K562 (cell line): Measurements from ENCODE around the gene ERGIC1. TPM values are rescaled to one million over a fixed set of nuclear protein-coding genes. Genes with fewer than 3 reads are reported as not detected.
A peak's percentile ranks its signal among the peaks of the same experiment; 100 is the strongest.

Experiments used
- ATF1 ChIP-seq, 2 experiments: fragments of 450-650 bp in 1 of 2; IDR thresholded peaks; 2 replicates each; pipeline ENCODE4 v1.6.1; 2016; ENCODE audit warnings: missing compliant biosample characterization in 1 of 2, missing genetic modification characterization in 1 of 2
- BRD4 ChIP-seq: fragments of 200-600 bp; sonication (generic); IDR thresholded peaks from 2 replicates; pipeline ENCODE4 v1.6.1; 2017; ENCODE audit warnings: inconsistent platforms
- CBX2 ChIP-seq: fragments of 200-600 bp; sonication (generic); IDR thresholded peaks from one replicate; pipeline ENCODE4 v1.6.1; 2012; ENCODE audit warnings: mild to moderate bottlenecking, low read length, inconsistent platforms; ENCODE audit not compliant: insufficient read depth, poor library complexity, severe bottlenecking
- HDGF ChIP-seq: fragments of 450-650 bp; IDR thresholded peaks from 2 replicates; pipeline ENCODE4 v1.6.1; 2016
- KLF10 ChIP-seq: fragments of 250-450 bp; sonication (Bioruptor Pico); IDR thresholded peaks from 2 replicates; pipeline ENCODE4 v1.6.1; 2021; ENCODE audit warnings: matching md5 sums
- MEF2A ChIP-seq: IDR thresholded peaks from 2 replicates; pipeline ENCODE4 v1.6.1; 2011; ENCODE audit warnings: low read depth, mild to moderate bottlenecking, low read length, moderate library complexity; ENCODE audit not compliant: control insufficient read depth
- MIER1 ChIP-seq: fragments of 450-650 bp; IDR thresholded peaks from 2 replicates; pipeline ENCODE4 v1.6.1; 2016; ENCODE audit warnings: antibody characterized with exemption, mild to moderate bottlenecking, low read depth
- MTA2 ChIP-seq: fragments of 450-650 bp; IDR thresholded peaks from 2 replicates; pipeline ENCODE4 v1.6.1; 2016; ENCODE audit warnings: low read depth
- NFATC3 ChIP-seq: fragments of 450-650 bp; IDR thresholded peaks from 2 replicates; pipeline ENCODE4 v1.6.1; 2017; ENCODE audit warnings: mild to moderate bottlenecking
- NR2C1 ChIP-seq, 2 experiments: fragments of 450-650 bp; IDR thresholded peaks; 2 replicates each; pipeline ENCODE4 v1.6.1; 2017; ENCODE audit warnings: mild to moderate bottlenecking in 2 of 2, antibody characterized with exemption in 1 of 2, inconsistent platforms in 1 of 2, missing compliant biosample characterization in 1 of 2, missing genetic modification characterization in 1 of 2
- NR2C2 ChIP-seq, 2 experiments: fragments of 200-800 bp in 1 of 2; sonication (Bioruptor generic) in 1 of 2; sonication (generic) in 1 of 2; formaldehyde crosslinking in 1 of 2; IDR thresholded peaks; 2 replicates each; pipeline versions ENCODE4 v1.6.1 to v1.8.0; 2016 to 2022; ENCODE audit warnings: mild to moderate bottlenecking in 1 of 2, missing compliant biosample characterization in 1 of 2, missing genetic modification characterization in 1 of 2, missing genetic modification reagents in 1 of 2
- PKNOX1 ChIP-seq: fragments of 450-650 bp; IDR thresholded peaks from 2 replicates; pipeline ENCODE4 v1.6.1; 2016
- POU5F1 ChIP-seq: fragments of 150-350 bp; IDR thresholded peaks from 2 replicates; pipeline ENCODE4 v1.6.1; 2014; ENCODE audit warnings: borderline replicate concordance, low read length, low read depth, mild to moderate bottlenecking; ENCODE audit not compliant: partially characterized antibody
- SIN3A ChIP-seq, 2 experiments: fragments of 150-350 bp in 1 of 2; IDR thresholded peaks; 2 replicates each; pipeline ENCODE4 v1.6.1; 2011 to 2016; ENCODE audit warnings: borderline replicate concordance in 2 of 2, low read depth in 2 of 2, low read length in 2 of 2, mild to moderate bottlenecking in 2 of 2, moderate library complexity in 2 of 2; ENCODE audit not compliant: control insufficient read depth in 1 of 2
- TAL1 ChIP-seq: fragments of 450-650 bp; IDR thresholded peaks from 2 replicates; pipeline ENCODE4 v1.6.1; 2016; ENCODE audit warnings: mild to moderate bottlenecking
- ZBTB8A ChIP-seq: fragments of 450-650 bp; IDR thresholded peaks from 2 replicates; pipeline ENCODE4 v1.6.1; 2018; ENCODE audit warnings: mild to moderate bottlenecking, moderate library complexity; ENCODE audit not compliant: partially characterized antibody
- ZNF197 ChIP-seq: fragments of 200-800 bp; sonication (Bioruptor generic); IDR thresholded peaks from 2 replicates; pipeline ENCODE4 v1.6.1; 2016; ENCODE audit warnings: low read depth, missing genetic modification characterization, missing compliant biosample characterization
- ZNF583 ChIP-seq: fragments of 250-450 bp; sonication (Bioruptor Pico); IDR thresholded peaks from 2 replicates; pipeline ENCODE4 v1.4.0; 2020
- polyA plus RNA-seq, 8 experiments: library from polyadenylated mRNA; depleted of rRNA in 4 of 8; stranded (reverse) in 5 of 8; unstranded in 3 of 8; fragments of >200 nt; fragmentation: Nextera tagmentation in 2 of 8; fragmentation: Illumina TruSeq in 1 of 8; extraction: Ambion mirVana in 2 of 8; extraction: Trizol in 1 of 8; gene quantifications; 2 replicates each; pipeline versions ENCODE4 v1.2.1 to v1.2.3, GENCODE V29; 2011 to 2014; ENCODE audit warnings: inconsistent platforms in 1 of 8, missing spikeins in 1 of 8
- total RNA-seq, 7 experiments: library from RNA; depleted of rRNA in 6 of 7; stranded (reverse); fragments of >200 nt in 6 of 7; fragmentation: Illumina TruSeq in 2 of 7; extraction: Trizol in 2 of 7; gene quantifications; 2 replicates each; pipeline versions ENCODE4 v1.2.1 to v1.2.3, GENCODE V29; 2011 to 2021; ENCODE audit warnings: low replicate concordance in 1 of 7
- TF ChIP-seq, protein P1 (sequence below), 2 experiments: IDR thresholded peaks; 2 replicates each; pipeline ENCODE4 v1.6.1; 2012; ENCODE audit warnings: improper control_type of control experiment in 2 of 2, low read depth in 2 of 2, low read length in 2 of 2, borderline replicate concordance in 1 of 2
- TF ChIP-seq, protein P2 (sequence below): fragments of 200-800 bp; sonication (Bioruptor generic); IDR thresholded peaks from 2 replicates; pipeline ENCODE4 v1.6.1; 2017; ENCODE audit warnings: missing genetic modification characterization, missing compliant biosample characterization
- TF ChIP-seq, protein P3 (sequence below): sonication (generic); formaldehyde crosslinking; IDR thresholded peaks from 2 replicates; pipeline ENCODE4 v1.8.1; 2022; ENCODE audit warnings: missing genetic modification reagents

ERGIC1 gene
- total and polyA plus RNA-seq, 9 of the 15 experiments (the other 6 are each of a cell fraction or from before 2014, with no cell fraction given), result 5.5 to 68.4 (median 36.4) TPM

DNA sequence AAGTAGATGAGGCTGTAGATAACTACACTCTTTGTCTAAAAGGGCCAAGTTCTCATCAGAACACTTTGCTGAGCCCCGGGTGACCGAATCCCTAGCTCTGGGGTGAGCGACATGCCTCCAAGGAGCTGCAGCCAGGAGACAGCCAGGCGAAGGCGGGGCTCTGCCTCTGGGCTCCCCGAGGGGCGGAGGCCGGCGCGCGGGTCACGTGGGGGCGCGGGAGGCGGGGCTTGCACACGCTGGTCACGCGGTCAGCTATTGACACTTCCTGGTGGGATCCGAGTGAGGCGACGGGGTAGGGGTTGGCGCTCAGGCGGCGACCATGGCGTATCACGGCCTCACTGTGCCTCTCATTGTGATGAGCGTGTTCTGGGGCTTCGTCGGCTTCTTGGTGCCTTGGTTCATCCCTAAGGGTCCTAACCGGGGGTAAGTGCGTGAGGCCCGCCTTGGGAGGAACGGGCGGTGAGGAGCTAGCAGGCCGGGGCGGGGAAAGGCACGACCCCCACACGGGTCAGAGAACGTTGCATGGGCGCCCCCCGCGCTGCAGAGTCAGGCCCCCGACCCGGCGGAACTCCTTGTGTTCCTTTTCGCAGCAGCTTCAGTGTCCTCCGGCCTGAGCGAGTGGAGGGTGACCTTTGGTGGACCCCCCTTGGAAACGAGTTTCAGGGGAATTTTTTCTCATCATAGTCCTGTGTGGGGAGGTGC is 149.6 kb downstream of the ERGIC1 start, which contains the start of gene ATP6V0E1 (continued):
- TF ChIP-seq, protein P1, sequence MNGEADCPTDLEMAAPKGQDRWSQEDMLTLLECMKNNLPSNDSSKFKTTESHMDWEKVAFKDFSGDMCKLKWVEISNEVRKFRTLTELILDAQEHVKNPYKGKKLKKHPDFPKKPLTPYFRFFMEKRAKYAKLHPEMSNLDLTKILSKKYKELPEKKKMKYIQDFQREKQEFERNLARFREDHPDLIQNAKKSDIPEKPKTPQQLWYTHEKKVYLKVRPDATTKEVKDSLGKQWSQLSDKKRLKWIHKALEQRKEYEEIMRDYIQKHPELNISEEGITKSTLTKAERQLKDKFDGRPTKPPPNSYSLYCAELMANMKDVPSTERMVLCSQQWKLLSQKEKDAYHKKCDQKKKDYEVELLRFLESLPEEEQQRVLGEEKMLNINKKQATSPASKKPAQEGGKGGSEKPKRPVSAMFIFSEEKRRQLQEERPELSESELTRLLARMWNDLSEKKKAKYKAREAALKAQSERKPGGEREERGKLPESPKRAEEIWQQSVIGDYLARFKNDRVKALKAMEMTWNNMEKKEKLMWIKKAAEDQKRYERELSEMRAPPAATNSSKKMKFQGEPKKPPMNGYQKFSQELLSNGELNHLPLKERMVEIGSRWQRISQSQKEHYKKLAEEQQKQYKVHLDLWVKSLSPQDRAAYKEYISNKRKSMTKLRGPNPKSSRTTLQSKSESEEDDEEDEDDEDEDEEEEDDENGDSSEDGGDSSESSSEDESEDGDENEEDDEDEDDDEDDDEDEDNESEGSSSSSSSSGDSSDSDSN (IDR thresholded peaks at IDR 0.05; ENCODE audit: borderline replicate concordance in 1 of 2, low read depth in 2 of 2, low read length in 2 of 2), result no peak
- TF ChIP-seq KLF10 (CRISPR knock-in tag) (no peak), MEF2A (no peak), POU5F1 (no peak), PKNOX1 (peak; percentile 94), MIER1 (0 out of 2 replicates have a peak, but pooled peaks have one; percentile 15), BRD4 (0 out of 2 replicates have a peak, but pooled peaks have one; percentile 52), MTA2 (no peak), ZNF583 (no peak), ZNF197 (CRISPR knock-in tag) (peak; percentile 30; the same call in 1 of the 2 replicates), SIN3A (IDR thresholded peaks at IDR 0.05; ENCODE audit: borderline replicate concordance in 2 of 2, control insufficient read depth in 1 of 2, low read depth in 2 of 2, low read length in 2 of 2) (peak; percentile 59 to 69; a peak in 2 of 4 replicates), ZBTB8A (no peak), TAL1 (no peak), CBX2 (no peak), HDGF (no peak), NFATC3 (no peak), ATF1 (CRISPR knock-in tag; IDR thresholded peaks at IDR 0.05) (0 out of 2 replicates have a peak, but pooled peaks have one; percentile 19), ATF1 (tag; IDR thresholded peaks at IDR 0.05) (peak; percentile 62), NR2C1 (IDR thresholded peaks at IDR 0.05) (no peak), NR2C1 (tag; IDR thresholded peaks at IDR 0.05) (no peak), NR2C2 (CRISPR knock-in tag; IDR thresholded peaks at IDR 0.05) (no peak), NR2C2 (tag; IDR thresholded peaks at IDR 0.05) (no peak)
- TF ChIP-seq, protein P2, sequence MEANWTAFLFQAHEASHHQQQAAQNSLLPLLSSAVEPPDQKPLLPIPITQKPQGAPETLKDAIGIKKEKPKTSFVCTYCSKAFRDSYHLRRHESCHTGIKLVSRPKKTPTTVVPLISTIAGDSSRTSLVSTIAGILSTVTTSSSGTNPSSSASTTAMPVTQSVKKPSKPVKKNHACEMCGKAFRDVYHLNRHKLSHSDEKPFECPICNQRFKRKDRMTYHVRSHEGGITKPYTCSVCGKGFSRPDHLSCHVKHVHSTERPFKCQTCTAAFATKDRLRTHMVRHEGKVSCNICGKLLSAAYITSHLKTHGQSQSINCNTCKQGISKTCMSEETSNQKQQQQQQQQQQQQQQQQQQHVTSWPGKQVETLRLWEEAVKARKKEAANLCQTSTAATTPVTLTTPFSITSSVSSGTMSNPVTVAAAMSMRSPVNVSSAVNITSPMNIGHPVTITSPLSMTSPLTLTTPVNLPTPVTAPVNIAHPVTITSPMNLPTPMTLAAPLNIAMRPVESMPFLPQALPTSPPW (CRISPR knock-in tag), result peak; percentile 93
- TF ChIP-seq, protein P3, sequence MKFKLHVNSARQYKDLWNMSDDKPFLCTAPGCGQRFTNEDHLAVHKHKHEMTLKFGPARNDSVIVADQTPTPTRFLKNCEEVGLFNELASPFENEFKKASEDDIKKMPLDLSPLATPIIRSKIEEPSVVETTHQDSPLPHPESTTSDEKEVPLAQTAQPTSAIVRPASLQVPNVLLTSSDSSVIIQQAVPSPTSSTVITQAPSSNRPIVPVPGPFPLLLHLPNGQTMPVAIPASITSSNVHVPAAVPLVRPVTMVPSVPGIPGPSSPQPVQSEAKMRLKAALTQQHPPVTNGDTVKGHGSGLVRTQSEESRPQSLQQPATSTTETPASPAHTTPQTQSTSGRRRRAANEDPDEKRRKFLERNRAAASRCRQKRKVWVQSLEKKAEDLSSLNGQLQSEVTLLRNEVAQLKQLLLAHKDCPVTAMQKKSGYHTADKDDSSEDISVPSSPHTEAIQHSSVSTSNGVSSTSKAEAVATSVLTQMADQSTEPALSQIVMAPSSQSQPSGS (CRISPR knock-in tag), result no peak
